Measurements from ENCODE around the gene KCNH5.

Gene KCNH5

GRCh38 chr14:63006531-63006930 is 38.7 kb downstream of the KCNH5 start:
- Histone ChIP-seq H3K27ac (no peak overlapping the region), H3K4me3 (no peak overlapping the region)

- no peak overlapping the region for H3K27ac ChIP-seq
- H3K4me3 ChIP-seq: no peak overlapping the region
These were observed 51.2 kb downstream of the KCNH5 start for GRCh38 chr14:62994096-62994495.

- Histone ChIP-seq H3K27ac (no peak overlapping the region), H3K4me3 (no peak overlapping the region)
These were observed 56.3 kb downstream of the KCNH5 start for GRCh38 chr14:62988967-62989366.

- Histone ChIP-seq H3K4me3 (no peak overlapping the region), H3K27ac (no peak overlapping the region)
These were observed 61.4 kb downstream of the KCNH5 start for GRCh38 chr14:62983821-62984220.

GRCh38 chr14:62980693-62981092 is 64.6 kb downstream of the KCNH5 start:
- Histone ChIP-seq H3K4me3 (no peak overlapping the region), H3K27ac (no peak overlapping the region)

GRCh38 chr14:62957562-62957961 is 87.7 kb downstream of the KCNH5 start:
- H3K27ac ChIP-seq: no peak overlapping the region

GRCh38 chr14:62956413-62956812 is 88.8 kb downstream of the KCNH5 start:
- no peak overlapping the region for H3K27ac ChIP-seq

More at GRCh38 chr14:62957562-62957961, 87.7 kb downstream of the KCNH5 start:
- H3K4me3 ChIP-seq: no peak overlapping the region

GRCh38 chr14:62954165-62954564 is 91.1 kb downstream of the KCNH5 start:
- H3K4me3 ChIP-seq: no peak overlapping the region
- H3K27ac ChIP-seq: no peak overlapping the region

More at GRCh38 chr14:62956413-62956812, 88.8 kb downstream of the KCNH5 start:
- H3K4me3 ChIP-seq: no peak overlapping the region

GRCh38 chr14:62952226-62952625 is 93.0 kb downstream of the KCNH5 start:
- H3K27ac ChIP-seq: no peak overlapping the region
- no peak overlapping the region for H3K4me3 ChIP-seq

- H3K27ac ChIP-seq: no peak overlapping the region
- no peak overlapping the region for H3K4me3 ChIP-seq
These were observed 98.0 kb downstream of the KCNH5 start for GRCh38 chr14:62947301-62947700.

- H3K4me3 ChIP-seq: no peak overlapping the region
- H3K27ac ChIP-seq: no peak overlapping the region
These were observed 99.0 kb downstream of the KCNH5 start for GRCh38 chr14:62946221-62946620.

GRCh38 chr14:62943202-62943601 is 102.1 kb downstream of the KCNH5 start:
- Histone ChIP-seq H3K4me3 (no peak overlapping the region), H3K27ac (no peak overlapping the region)

GRCh38 chr14:62939970-62940369 is 105.3 kb downstream of the KCNH5 start:
- no peak overlapping the region for H3K4me3 ChIP-seq
- no peak overlapping the region for H3K27ac ChIP-seq

- Histone ChIP-seq H3K27ac (no peak overlapping the region), H3K4me3 (no peak overlapping the region)
These were observed 106.5 kb downstream of the KCNH5 start for GRCh38 chr14:62938778-62939177.

- Histone ChIP-seq H3K27ac (no peak overlapping the region), H3K4me3 (no peak overlapping the region)
These were observed 110.8 kb downstream of the KCNH5 start for GRCh38 chr14:62934439-62934838.

- Histone ChIP-seq H3K27ac (no peak overlapping the region), H3K4me3 (no peak overlapping the region)
These were observed 123.8 kb downstream of the KCNH5 start for GRCh38 chr14:62921466-62921865.

GRCh38 chr14:62916551-62916950 is 128.7 kb downstream of the KCNH5 start:
- H3K4me3 ChIP-seq: no peak overlapping the region
- no peak overlapping the region for H3K27ac ChIP-seq

- Histone ChIP-seq H3K27ac (peak overlapping the region in 1 of 21 experiments; percentile 23), H3K4me3 (no peak overlapping the region)
These were observed 130.4 kb downstream of the KCNH5 start for GRCh38 chr14:62914873-62915272.

- Histone ChIP-seq H3K27ac (peak overlapping the region in 1 of 21 experiments; percentile 23), H3K4me3 (no peak overlapping the region)
These were observed 131.2 kb downstream of the KCNH5 start for GRCh38 chr14:62914025-62914424.

GRCh38 chr14:62908506-62908905 is 136.8 kb downstream of the KCNH5 start:
- H3K4me3 ChIP-seq: no peak overlapping the region
- no peak overlapping the region for H3K27ac ChIP-seq

- Histone ChIP-seq H3K27ac (no peak overlapping the region), H3K4me3 (no peak overlapping the region)
These were observed 139.7 kb downstream of the KCNH5 start for GRCh38 chr14:62905566-62905965.

GRCh38 chr14:62897771-62898170 is 147.5 kb downstream of the KCNH5 start:
- Histone ChIP-seq H3K27ac (no peak overlapping the region), H3K4me3 (no peak overlapping the region)

All from skin epidermis (tissue), 12 donors.